SK-MEL-5 (cell line): Measurements from ENCODE around the gene USF2. TPM values are rescaled to one million over a fixed set of nuclear protein-coding genes. Genes with fewer than 3 reads are reported as not detected.

Experiments used
- DNase-seq: peaks from one replicate; pipeline ENCODE4 v3.0.0-alpha.2; 2016; ENCODE audit warnings: low read depth, low spot score
- in situ Hi-C: cut with HindIII; loops from 2 replicates; pipeline ENCODE4 v1.10.0; 2016; ENCODE audit warnings: low sequenced_read_pairs, high pct_unique_total_duplicates, low pct_unique_long_range_greater_than_20kb
- total RNA-seq: library from RNA; depleted of rRNA; stranded (reverse); fragments of >200 nt; shearing (Covaris generic); gene quantifications from 2 replicates; pipeline ENCODE4 v1.2.3, GENCODE V29; 2014

The USF2 gene
- total RNA-seq, 1 experiment from 2014 or later, result 82.7 TPM

GRCh38 chr19:35292421-35293362 is 23.9 kb downstream of the USF2 start:
- in situ Hi-C loops, result no loop called here
- DNase-seq, result no peak

- in situ Hi-C loops, result no loop called here
- no peak for DNase-seq
These were observed 24.6 kb downstream of the USF2 start for GRCh38 chr19:35293363-35293739.

DNA sequence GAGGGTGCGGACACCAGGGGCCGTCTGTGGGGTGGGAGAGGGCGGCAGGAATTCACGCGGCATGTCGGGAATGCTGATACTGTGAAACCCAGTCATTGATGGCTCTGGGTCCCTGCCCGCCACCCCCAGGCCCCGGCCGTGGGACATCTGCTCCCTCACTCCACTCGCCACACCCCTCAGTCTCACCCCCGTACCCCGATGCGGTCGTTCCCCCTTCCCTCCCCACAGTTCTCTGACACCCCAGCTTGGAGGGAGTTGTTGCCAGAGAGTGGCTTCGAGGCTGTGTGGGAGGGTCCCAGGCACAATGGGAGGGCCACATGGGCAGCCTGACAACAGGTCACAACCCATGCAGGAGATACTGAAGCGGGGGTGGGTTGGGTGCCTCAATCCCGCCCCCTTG is 25.0 kb downstream of the USF2 start:
- in situ Hi-C loops, result no loop called here
- DNase-seq, result no peak

DNA sequence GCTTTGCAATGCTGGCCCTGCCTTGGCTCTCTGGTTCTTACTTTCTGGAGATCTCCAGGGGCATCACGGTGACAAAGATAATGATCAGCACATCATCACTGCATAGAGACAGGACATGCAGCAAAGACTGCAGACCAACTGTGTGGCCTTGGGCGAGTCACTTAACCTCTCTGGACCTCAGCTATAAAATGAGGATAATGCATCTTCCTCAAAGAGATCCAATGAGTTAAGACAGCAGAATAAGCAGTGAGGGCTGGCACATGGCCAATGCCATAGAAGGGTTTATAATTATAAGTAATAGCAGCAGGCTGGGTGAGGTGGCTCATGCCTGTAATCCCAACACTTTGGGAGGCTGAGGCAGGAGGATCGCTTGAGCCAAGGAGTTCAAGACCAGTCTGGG is 25.6 kb downstream of the USF2 start:
- no peak for DNase-seq
- in situ Hi-C loops, result no loop called here

GRCh38 chr19:35294859-35295791 is 26.4 kb downstream of the USF2 start:
- in situ Hi-C loops, result no loop called here
- DNase-seq, result no peak

- DNase-seq, result no peak
- in situ Hi-C loops, result no loop called here
These were observed 27.2 kb downstream of the USF2 start for GRCh38 chr19:35295792-35296462.

- in situ Hi-C loops, result no loop called here
- no peak for DNase-seq
These were observed 28.1 kb downstream of the USF2 start for GRCh38 chr19:35296644-35297514.

DNA sequence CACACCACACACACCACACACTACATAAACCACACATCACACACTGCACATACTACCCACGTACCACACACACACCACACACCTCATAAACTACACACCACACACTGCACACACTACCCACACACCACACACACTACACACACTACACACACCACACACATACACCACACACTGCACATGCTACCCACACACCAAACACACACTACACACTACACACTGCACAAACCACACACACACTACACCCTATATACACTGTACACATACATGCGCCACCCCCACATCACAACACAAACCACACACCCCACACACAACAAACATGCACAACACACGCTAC is 28.7 kb downstream of the USF2 start:
- in situ Hi-C loops, result no loop called here
- no peak for DNase-seq

- no peak for DNase-seq
- in situ Hi-C loops, result no loop called here
These were observed 29.2 kb downstream of the USF2 start for GRCh38 chr19:35297922-35298321.

GRCh38 chr19:35298561-35298972 is 29.8 kb downstream of the USF2 start:
- no peak for DNase-seq
- in situ Hi-C loops, result no loop called here

- in situ Hi-C loops, result no loop called here
- DNase-seq, result no peak
These were observed 31.0 kb downstream of the USF2 start for GRCh38 chr19:35299523-35300338.

GRCh38 chr19:35300339-35300649 is 31.5 kb downstream of the USF2 start:
- in situ Hi-C loops, result no loop called here
- no peak for DNase-seq

GRCh38 chr19:35301961-35302360 is 33.2 kb downstream of the USF2 start:
- in situ Hi-C loops, result no loop called here
- no peak for DNase-seq

GRCh38 chr19:35302446-35302845 is 33.7 kb downstream of the USF2 start:
- no peak for DNase-seq
- in situ Hi-C loops, result no loop called here

GRCh38 chr19:35303357-35303915 is 34.7 kb downstream of the USF2 start:
- in situ Hi-C loops, result no loop called here
- DNase-seq, result no peak

- no peak for DNase-seq
- in situ Hi-C loops, result no loop called here
These were observed 35.3 kb downstream of the USF2 start for GRCh38 chr19:35304036-35304435.
